Activated T-cell treated with anti-CD3 and anti-CD28 coated beads, Interleukin-2, amount 50 U/mL, for 72 hours (primary cell): ENCODE data around the gene SLC6A17. TPM values are rescaled to one million over a fixed set of nuclear protein-coding genes. Genes with fewer than 3 reads are reported as not detected.

Experiments
- ATAC-seq, 2 donors: fragments of 150-1000 bp; cut with Tn5 transposase; replicated peaks in 1 of 2; 2 replicates each; pipeline ENCODE4 v1.10.0; 2021; ENCODE audit warnings: moderate library complexity in 2 of 2, mild to moderate bottlenecking in 1 of 2
- DNase-seq, 2 donors: peaks; one replicate each; pipeline ENCODE4 v3.0.0; 2021 to 2022; ENCODE audit warnings: mixed read lengths in 1 of 2
- H3K27ac Mint-ChIP-seq: one replicate; pipeline ENCODE4 v1.8.0; 2022; ENCODE audit warnings: mild to moderate bottlenecking, moderate library complexity, mixed read lengths
- H3K27me3 Mint-ChIP-seq: one replicate; pipeline ENCODE4 v1.8.0; 2022; ENCODE audit warnings: low read depth, mixed read lengths
- H3K36me3 Mint-ChIP-seq, 2 donors: one replicate each; pipeline ENCODE4 v1.8.0; 2022; ENCODE audit warnings: mixed read lengths in 2 of 2, mild to moderate bottlenecking in 1 of 2; ENCODE audit not compliant: insufficient read depth in 2 of 2
- H3K4me1 Mint-ChIP-seq: one replicate; pipeline ENCODE4 v1.8.0; 2022; ENCODE audit warnings: low read depth, mixed read lengths
- H3K4me3 Mint-ChIP-seq, 2 donors: one replicate each; pipeline ENCODE4 v1.8.0; 2022; ENCODE audit warnings: mild to moderate bottlenecking in 2 of 2, mixed read lengths in 2 of 2, moderate library complexity in 2 of 2
- H3K9me3 Mint-ChIP-seq, 2 donors: one replicate each; pipeline ENCODE4 v1.8.0; 2022; ENCODE audit warnings: mixed read lengths in 2 of 2
- total RNA-seq, 2 donors: library from RNA; stranded (reverse); gene quantifications; one replicate each; pipeline ENCODE4 v1.2.3, GENCODE V29; 2022

The SLC6A17 gene
- total RNA-seq, 2 donors from 2014 or later = 0.31 to 0.53 TPM

DNA sequence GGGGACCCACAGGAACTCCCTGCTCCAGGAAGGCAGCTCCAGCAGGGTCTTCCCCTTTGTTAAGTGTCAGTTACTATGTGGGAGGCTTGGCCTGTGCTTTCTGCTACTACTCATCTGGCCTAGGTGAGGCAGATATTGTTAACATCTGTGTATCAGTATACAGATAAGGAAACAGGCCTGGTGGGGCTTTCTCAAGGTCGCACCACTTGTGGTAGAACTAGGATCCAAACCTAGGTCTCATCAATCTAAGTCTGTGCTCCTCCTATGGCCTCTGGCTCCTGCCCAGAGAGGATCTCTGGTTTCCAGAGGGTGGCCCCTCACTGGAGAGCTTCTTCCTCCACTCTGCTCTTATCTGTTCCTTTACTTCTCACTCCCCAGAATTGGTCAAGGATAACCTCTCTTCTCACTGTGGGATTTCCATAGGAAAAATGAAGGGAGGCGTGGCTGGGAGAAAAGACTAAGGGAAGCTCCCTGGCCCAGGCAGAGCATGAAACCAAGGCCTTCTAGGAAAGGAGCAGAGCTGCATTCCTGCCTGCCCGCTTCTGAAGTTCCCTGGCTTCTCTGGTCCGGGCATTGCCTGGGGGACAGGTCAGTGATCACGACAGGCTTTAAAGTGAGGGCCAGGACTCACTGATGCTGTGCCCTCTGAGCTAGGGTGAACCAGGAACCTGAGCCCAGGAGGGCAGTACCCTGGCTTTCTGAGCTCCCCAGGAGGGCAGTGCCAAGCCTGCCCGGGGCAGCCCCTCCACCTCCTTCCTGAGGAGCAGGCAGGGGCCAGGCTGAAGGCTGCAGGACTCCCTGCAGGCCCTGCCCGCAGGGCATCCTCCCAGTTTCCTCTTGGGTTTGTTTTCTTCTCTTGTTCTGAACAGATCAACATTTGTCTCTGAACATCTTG, 65.6 kb downstream of the SLC6A17 start:
- no peaks in the 10 kb centered on the region for H3K9me3 Mint-ChIP-seq
- peaks cover 9 to 12% of the 10 kb centered on the region in 2 donors for H3K36me3 Mint-ChIP-seq
- no peak overlapping the region for H3K27ac Mint-ChIP-seq
- ATAC-seq = peak; percentile 18 to 26
- H3K4me3 Mint-ChIP-seq = peak overlapping the region; percentile 70 to 89
- H3K4me1 Mint-ChIP-seq = peaks cover 71% of the 10 kb centered on the region
- peak; percentile 32 for DNase-seq
- H3K27me3 Mint-ChIP-seq = peaks cover 5% of the 10 kb centered on the region

DNA sequence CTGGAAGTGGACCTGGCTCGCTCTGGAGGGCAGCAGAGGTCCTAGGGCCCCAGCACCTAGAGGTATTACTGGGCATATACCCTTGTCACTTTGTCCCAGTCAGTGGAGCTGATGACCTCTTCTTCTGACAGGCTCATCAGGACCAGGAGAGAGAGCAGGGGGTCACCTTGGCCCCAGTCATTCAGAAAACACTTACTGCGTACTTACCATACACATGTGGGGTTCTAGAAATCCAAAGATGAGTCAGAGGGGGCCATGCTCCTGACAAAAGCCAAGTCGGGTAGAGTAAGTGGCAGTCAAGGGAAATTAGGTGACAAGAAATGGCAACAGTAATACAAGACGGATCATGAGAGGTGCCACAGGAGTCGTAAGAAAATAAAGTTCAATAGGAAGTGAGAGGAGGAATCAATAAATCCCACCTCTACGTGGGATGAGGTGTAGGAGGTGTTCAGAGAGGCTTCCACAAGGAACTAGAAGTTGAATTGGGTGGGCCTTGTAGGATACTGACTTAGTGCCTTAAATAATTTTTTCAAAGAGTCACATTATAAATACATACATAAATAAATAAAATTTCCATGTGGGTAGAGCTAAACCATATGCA, 66.7 kb downstream of the SLC6A17 start:
- peaks cover 71% of the 10 kb centered on the region for H3K4me1 Mint-ChIP-seq
- H3K9me3 Mint-ChIP-seq = no peaks in the 10 kb centered on the region
- H3K27me3 Mint-ChIP-seq = peaks cover 5% of the 10 kb centered on the region
- H3K36me3 Mint-ChIP-seq = peaks cover 9 to 10% of the 10 kb centered on the region in 2 donors
- peak overlapping the region; percentile 52 for H3K27ac Mint-ChIP-seq
- ATAC-seq (peak; percentile 69 to 71), DNase-seq (peak; percentile 50 to 51)
- H3K4me3 Mint-ChIP-seq = peak overlapping the region; percentile 70 to 89

GRCh38 chr1:110218137-110218536, 67.8 kb downstream of the SLC6A17 start:
- Mint-ChIP-seq H3K27me3 (peaks cover 4% of the 10 kb centered on the region), H3K4me3 (peak overlapping the region; percentile 25 to 49), H3K4me1 (peaks cover 60% of the 10 kb centered on the region), H3K27ac (peak overlapping the region; percentile 81), H3K9me3 (no peaks in the 10 kb centered on the region), H3K36me3 (peaks cover 4 to 6% of the 10 kb centered on the region in 2 donors)
- DNase-seq (no peak), ATAC-seq (no peak)

DNA sequence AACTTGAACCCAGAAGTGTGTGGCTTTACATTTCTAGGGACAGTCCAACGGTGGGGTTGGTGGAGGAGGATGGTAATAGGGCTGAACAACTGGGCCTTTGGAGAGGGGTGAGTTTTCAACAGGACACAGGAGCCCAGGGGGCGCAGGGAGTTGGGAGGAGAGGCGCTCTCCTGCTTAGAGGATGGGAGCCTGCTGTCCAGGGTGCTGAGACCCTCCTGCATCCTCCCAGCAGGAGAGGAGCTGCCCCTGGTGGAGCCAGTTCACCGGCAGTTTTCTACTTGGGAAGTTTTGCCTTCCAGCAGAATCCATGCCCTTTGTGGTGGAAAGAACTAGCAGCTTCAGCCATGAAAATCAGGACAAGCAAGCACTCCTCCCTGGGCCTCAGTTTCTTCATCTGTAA, 68.4 kb downstream of the SLC6A17 start:
- Mint-ChIP-seq H3K27ac (no peak overlapping the region), H3K27me3 (no peaks in the 10 kb centered on the region), H3K4me1 (peaks cover 54% of the 10 kb centered on the region), H3K36me3 (peaks cover 5 to 7% of the 10 kb centered on the region in 2 donors), H3K9me3 (no peaks in the 10 kb centered on the region), H3K4me3 (peak overlapping the region in 1 of 2 donors; percentile 25)
- DNase-seq (no peak), ATAC-seq (no peak)

GRCh38 chr1:110220324-110220723, 70.0 kb downstream of the SLC6A17 start:
- Mint-ChIP-seq H3K27ac (no peak overlapping the region), H3K36me3 (peaks cover 5 to 7% of the 10 kb centered on the region in 2 donors), H3K9me3 (no peaks in the 10 kb centered on the region), H3K27me3 (no peaks in the 10 kb centered on the region), H3K4me3 (no peak overlapping the region), H3K4me1 (peaks cover 38% of the 10 kb centered on the region)
- no peak for DNase-seq
- ATAC-seq = no peak

DNA sequence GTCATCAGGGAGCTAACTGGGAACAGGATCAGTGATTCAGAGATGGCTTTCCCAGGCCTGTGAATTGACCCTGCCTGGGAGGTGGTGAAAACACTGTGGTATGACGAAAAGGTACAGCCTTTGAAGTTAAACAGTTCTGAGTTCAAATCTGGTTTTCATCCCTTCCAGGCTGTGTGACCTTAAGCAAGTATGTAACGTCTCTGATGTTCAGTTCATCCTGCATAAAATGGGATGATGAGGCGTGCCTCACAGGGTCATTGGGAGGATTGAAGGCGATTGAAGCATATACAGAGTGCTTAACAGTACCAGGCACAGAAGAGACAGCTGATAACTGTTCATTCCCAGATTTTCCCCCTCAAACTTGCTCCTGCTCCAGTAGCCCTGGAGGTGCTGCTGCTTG, 70.8 kb downstream of the SLC6A17 start:
- no peak for ATAC-seq
- Mint-ChIP-seq H3K36me3 (peaks cover 5 to 7% of the 10 kb centered on the region in 2 donors), H3K4me3 (no peak overlapping the region), H3K27ac (no peak overlapping the region), H3K9me3 (no peaks in the 10 kb centered on the region), H3K4me1 (peaks cover 30% of the 10 kb centered on the region), H3K27me3 (no peaks in the 10 kb centered on the region)
- DNase-seq = no peak

DNA sequence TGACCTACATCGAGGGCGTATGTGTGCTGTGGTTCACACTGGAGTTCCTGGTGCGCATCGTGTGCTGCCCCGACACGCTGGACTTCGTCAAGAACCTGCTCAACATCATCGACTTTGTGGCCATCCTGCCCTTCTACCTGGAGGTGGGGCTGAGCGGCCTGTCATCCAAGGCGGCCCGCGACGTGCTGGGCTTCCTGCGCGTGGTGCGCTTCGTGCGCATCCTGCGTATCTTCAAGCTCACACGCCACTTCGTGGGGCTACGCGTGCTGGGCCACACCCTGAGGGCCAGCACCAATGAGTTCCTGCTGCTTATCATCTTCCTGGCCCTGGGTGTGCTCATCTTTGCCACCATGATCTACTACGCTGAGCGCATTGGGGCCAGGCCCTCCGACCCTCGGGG, 72.8 kb downstream of the SLC6A17 start:
- Mint-ChIP-seq H3K4me1 (peaks cover 10% of the 10 kb centered on the region), H3K4me3 (no peak overlapping the region), H3K9me3 (no peaks in the 10 kb centered on the region), H3K36me3 (peaks cover 2 to 8% of the 10 kb centered on the region in 2 donors), H3K27ac (no peak overlapping the region), H3K27me3 (no peaks in the 10 kb centered on the region)
- DNase-seq (no peak), ATAC-seq (no peak)

DNA sequence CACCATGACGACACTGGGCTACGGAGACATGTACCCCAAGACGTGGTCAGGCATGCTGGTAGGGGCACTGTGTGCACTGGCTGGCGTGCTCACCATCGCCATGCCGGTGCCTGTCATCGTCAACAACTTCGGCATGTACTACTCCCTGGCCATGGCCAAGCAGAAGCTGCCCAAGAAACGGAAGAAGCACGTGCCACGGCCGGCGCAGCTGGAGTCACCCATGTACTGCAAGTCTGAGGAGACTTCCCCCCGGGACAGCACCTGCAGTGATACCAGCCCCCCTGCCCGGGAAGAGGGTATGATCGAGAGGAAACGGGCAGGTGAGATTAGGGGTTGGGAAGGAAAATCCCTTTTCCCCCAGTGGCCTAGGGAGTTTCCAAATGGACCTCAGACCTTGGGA, 73.3 kb downstream of the SLC6A17 start:
- H3K27ac Mint-ChIP-seq = no peak overlapping the region
- no peak for ATAC-seq

DNA sequence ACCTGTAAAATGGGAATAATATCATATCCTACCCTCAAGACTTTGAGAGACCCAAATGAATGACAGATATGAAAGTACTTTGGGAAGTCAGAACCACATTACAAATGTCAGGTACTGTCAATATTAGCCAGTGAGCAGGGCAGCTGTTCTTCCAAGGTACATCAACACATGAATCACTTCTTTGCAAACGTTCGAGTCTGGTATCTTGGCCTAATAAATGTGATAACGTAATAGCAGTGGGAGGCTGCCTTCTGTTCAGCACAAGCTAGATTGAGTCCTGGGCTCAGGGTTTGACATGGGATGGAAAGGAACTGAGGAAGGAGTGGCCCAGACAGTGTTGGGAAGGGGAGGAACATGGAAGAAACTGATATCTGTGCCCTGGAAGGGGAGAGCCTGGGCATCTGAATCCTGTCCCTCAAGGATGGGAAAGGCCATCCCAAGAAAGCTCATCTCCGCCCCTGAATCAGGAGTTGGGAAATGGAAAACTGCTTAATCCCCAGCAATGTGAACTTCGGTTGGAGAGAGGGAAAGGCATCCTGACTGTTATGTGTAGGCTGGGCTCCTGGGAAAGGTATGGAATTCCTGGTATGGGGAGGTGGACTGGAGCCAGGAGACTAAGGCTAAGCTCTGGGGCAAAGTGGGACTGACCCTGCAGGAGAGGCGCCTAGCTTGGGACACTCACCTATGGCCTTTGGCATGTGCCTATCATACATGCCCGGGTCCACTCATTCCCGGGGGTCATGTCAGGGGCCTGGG, 74.1 kb downstream of the SLC6A17 start:
- no peak overlapping the region for H3K27ac Mint-ChIP-seq
- no peak for ATAC-seq
- H3K4me1 Mint-ChIP-seq = peaks cover 5% of the 10 kb centered on the region
- no peak overlapping the region for H3K4me3 Mint-ChIP-seq
- H3K27me3 Mint-ChIP-seq = no peaks in the 10 kb centered on the region
- peaks cover 2 to 5% of the 10 kb centered on the region in 2 donors for H3K36me3 Mint-ChIP-seq
- H3K9me3 Mint-ChIP-seq = no peaks in the 10 kb centered on the region
- DNase-seq = no peak

More for the DNA sequence above, 73.3 kb downstream of the SLC6A17 start:
- H3K4me3 Mint-ChIP-seq = no peak overlapping the region
- no peaks in the 10 kb centered on the region for H3K9me3 Mint-ChIP-seq
- H3K36me3 Mint-ChIP-seq = peaks cover 2 to 5% of the 10 kb centered on the region in 2 donors
- no peak for DNase-seq
- no peaks in the 10 kb centered on the region for H3K27me3 Mint-ChIP-seq
- H3K4me1 Mint-ChIP-seq = peaks cover 6% of the 10 kb centered on the region

DNA sequence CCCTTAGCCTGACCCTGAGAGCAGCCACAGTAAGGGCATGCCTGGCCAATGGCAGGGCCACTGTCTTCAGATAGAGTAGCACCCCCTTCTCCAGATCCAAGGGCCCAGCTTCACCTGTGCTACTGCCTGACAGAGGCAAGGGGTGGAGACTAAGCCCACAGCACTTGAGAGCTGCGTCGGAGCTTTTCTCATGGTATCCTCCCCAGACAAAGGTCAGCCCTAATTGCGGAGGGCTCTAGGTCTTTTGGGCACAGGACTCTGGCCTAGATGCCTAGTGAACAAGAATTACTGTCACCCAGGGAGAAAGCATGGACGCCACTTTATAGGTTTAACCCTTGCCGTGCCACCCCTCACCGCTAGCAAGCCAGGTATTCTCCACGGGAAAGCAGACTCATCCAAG, 74.9 kb downstream of the SLC6A17 start:
- no peak for DNase-seq
- Mint-ChIP-seq H3K4me3 (no peak overlapping the region), H3K27ac (no peak overlapping the region), H3K4me1 (no peaks in the 10 kb centered on the region), H3K27me3 (no peaks in the 10 kb centered on the region), H3K36me3 (peaks cover 2 to 5% of the 10 kb centered on the region in 2 donors), H3K9me3 (no peaks in the 10 kb centered on the region)
- no peak for ATAC-seq

DNA sequence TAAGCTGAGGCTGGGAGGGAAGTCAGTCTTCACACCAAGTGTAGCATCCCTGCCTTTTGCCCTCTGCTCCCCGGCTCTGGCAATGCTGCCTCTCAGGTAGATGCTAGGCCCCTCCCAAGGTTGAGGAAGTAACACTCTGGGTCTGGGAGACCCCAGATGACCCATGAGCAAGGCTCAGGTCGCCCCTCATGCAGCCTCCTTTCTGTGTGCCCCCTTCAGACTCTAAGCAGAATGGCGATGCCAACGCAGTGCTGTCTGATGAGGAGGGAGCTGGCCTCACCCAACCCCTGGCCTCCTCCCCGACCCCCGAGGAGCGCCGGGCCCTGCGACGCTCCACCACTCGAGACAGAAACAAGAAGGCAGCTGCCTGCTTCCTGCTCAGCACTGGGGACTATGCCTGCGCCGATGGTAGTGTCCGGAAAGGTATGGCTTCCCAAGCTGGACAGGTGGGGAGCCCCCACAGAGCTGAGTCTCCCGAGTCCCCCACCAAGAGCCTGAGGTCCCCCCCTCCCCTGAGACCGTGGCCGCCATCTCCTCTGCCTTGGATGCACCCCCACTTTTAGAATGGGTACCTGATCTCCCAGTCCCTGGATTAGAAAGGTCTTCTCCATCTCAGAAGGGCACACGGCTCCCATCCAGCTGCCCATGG, 75.6 kb downstream of the SLC6A17 start:
- Mint-ChIP-seq H3K27me3 (no peaks in the 10 kb centered on the region), H3K4me3 (no peak overlapping the region), H3K27ac (no peak overlapping the region), H3K36me3 (peaks cover 2 to 5% of the 10 kb centered on the region in 2 donors), H3K4me1 (no peaks in the 10 kb centered on the region), H3K9me3 (no peaks in the 10 kb centered on the region)
- DNase-seq (no peak), ATAC-seq (no peak)

GRCh38 chr1:110227774-110228173, 77.5 kb downstream of the SLC6A17 start:
- no peaks in the 10 kb centered on the region for H3K9me3 Mint-ChIP-seq
- peaks cover 2 to 7% of the 10 kb centered on the region in 2 donors for H3K36me3 Mint-ChIP-seq
- no peak overlapping the region for H3K27ac Mint-ChIP-seq
- H3K27me3 Mint-ChIP-seq = no peaks in the 10 kb centered on the region
- no peak for DNase-seq
- H3K4me1 Mint-ChIP-seq = no peaks in the 10 kb centered on the region
- no peak overlapping the region for H3K4me3 Mint-ChIP-seq
- ATAC-seq = no peak
